ENCODE data around the gene MAML2.

- TF ChIP-seq CTCF (IDR thresholded peaks at IDR 0.05) (no peak), POLR2A (IDR thresholded peaks at IDR 0.05) (no peak)
These were observed 187.2 kb downstream of the MAML2 start for GRCh38 chr11:96155627-96156378.
